SKM-1 (cell line): ENCODE data around the gene OLFM3.

Experiments used
- DNase-seq: peaks from one replicate; lab custom pipeline; 2025; ENCODE audit not compliant: unreplicated experiment; lab: John Stamatoyannopoulos, UW

The OLFM3 gene

GRCh38 chr1:101854271-101854670, 142.5 kb downstream of the OLFM3 start:
- no peak for DNase-seq

DNA sequence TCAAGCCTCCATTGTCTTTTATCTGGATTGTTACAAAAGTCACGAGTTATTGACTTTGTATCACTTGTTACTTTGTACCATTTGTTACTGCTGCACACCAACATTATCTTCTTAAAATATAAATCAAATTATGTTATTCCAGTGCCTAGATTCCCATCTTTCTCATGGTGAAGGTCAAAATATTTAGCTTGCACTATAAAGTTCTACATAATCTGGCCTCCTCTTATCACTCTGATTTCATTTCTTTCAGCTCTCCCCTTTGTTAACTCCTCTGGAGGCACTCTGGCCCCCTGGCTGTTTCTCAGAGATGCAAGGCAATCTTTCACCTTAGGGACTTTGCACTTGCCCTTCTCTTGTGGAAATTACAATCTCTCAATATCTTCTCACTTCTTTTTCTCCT, 143.8 kb downstream of the OLFM3 start:
- no peak for DNase-seq

- no peak for DNase-seq
Observed at GRCh38 chr1:101849356-101849755, 147.4 kb downstream of the OLFM3 start.

- no peak for DNase-seq
Observed at GRCh38 chr1:101847626-101848025, 149.1 kb downstream of the OLFM3 start.

- DNase-seq, result no peak
Observed at GRCh38 chr1:101846820-101847219, 149.9 kb downstream of the OLFM3 start.

GRCh38 chr1:101843160-101843559, 153.6 kb downstream of the OLFM3 start:
- no peak for DNase-seq

GRCh38 chr1:101841824-101842223, 154.9 kb downstream of the OLFM3 start:
- no peak for DNase-seq

DNA sequence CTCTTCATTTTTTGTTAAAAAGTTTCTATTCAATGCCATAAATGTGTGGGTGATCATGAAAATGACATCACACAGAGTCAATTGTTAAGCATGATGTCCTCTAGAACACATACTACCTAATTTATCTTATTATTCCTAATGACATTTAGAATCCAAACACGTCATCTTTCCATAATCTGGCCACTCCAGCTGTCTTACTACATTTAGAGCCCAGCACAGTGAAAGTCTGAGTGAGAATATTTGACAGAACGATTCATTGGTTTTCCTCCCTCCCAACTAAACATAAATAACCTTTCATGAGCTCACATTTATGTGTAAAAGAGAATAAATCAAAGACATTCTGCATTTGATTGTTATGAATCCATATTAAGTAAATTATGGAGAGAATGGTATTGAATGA, 160.7 kb downstream of the OLFM3 start:
- DNase-seq, result no peak

GRCh38 chr1:101833312-101833711, 163.4 kb downstream of the OLFM3 start:
- DNase-seq, result no peak

DNA sequence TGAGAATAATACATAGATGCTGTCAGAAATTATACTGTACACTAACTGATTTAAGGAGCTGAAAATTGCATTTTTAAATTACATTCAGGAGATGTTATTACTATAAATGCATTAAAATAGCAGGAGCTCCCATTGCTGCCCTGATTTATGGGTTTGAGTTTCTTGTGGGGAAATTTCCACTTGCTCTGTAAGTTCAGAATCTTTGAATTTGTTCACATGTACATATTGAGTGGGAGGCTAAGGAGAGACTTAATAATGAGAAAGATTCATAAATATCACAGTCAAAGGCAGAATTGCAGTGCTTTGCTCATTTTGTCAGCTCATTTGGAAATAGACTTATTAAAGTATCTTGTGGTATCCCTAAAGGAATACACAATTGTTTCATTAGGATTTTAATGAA, 170.3 kb downstream of the OLFM3 start:
- no peak for DNase-seq

- peak; percentile 30 for DNase-seq
Observed at GRCh38 chr1:101820071-101820470, 176.7 kb downstream of the OLFM3 start.

- DNase-seq, result no peak
Observed at GRCh38 chr1:101816262-101816661, 180.5 kb downstream of the OLFM3 start.

GRCh38 chr1:101798417-101798816, 198.3 kb downstream of the OLFM3 start:
- no peak for DNase-seq

DNA sequence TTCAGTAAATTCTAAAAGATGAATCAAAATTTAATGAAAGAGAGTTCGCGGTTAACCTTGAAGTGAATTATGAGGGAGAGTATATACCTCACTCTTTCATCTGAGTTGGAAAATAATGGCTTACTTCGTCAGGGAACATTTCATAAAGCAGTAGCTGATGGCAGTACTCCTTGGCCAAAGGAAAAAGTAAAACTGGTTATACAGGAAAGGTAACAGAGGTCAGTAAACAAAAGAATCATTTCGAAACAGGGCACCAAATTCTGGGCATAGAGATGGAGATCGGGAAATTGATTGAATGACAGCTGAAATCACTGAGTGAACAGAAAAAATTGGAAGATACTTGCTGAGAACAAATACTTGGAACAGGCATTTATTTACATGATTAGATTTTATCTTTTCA, 199.0 kb downstream of the OLFM3 start:
- no peak for DNase-seq

DNA sequence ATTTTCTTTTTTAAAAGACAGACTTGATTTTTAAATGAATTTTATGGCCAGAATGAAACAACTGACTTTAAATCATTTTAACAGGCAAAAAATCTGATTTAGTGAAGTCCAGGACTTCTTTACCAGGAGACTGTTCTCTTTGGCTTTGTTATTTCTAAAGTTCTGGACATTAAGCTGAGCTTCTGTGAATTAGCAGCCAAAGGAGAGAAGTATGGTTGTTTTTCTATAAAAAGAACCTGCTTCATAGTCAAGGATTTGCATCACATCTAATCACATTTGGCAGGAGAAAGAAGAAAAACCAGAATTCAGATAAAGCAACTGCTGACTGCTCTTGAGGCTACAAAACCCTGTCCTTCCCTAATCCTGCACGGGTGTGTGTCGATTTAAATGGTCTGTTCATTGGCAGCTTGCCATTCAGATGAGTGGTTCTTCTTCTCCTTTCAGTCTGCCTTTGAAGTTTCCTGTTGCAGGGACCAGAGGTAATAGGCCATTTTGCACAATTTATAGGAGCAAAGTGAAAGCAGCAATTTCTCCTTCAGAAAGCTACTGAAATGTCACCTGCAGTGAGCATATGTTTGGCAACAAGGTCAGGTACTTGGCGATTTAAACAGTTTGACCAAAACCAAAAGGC, 215.4 kb downstream of the OLFM3 start:
- DNase-seq, result peak; percentile 77

- DNase-seq, result no peak
Observed at GRCh38 chr1:101769520-101769919, 227.2 kb downstream of the OLFM3 start.

DNA sequence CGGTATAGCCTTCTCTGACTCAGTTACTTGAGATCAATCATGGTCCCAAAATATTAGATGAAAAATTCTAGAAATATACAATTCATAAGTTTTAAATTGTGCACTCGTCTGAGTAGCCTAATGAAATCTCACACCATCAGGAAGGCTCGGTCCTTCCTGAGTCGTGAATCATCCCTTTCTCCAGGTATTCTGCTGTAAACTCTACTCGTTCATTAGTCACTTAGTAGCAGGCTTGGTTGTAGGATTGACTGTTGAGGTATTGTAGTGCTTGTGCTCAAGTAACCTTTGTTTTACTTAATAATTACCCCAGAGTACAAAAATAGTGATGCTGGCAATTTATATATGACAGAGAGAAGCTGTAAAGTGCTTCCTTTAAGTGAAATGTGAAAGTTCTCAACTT, 238.7 kb downstream of the OLFM3 start:
- no peak for DNase-seq

GRCh38 chr1:101756411-101756810, 240.3 kb downstream of the OLFM3 start:
- no peak for DNase-seq
